GM19438 (cell line): ENCODE results near the gene GLB1L.
"Not testable (repeated sequence)": the region's sequence is repeated elsewhere in the genome, so short reads cannot be mapped to it uniquely, and the experiment has no call there.

Source experiments
- ATAC-seq: cut with Tn5 transposase; IDR thresholded peaks from one replicate; pipeline ENCODE4 v1.9.1; 2021; ENCODE audit warnings: low read depth; ENCODE audit not compliant: unreplicated experiment

GLB1L gene

DNA sequence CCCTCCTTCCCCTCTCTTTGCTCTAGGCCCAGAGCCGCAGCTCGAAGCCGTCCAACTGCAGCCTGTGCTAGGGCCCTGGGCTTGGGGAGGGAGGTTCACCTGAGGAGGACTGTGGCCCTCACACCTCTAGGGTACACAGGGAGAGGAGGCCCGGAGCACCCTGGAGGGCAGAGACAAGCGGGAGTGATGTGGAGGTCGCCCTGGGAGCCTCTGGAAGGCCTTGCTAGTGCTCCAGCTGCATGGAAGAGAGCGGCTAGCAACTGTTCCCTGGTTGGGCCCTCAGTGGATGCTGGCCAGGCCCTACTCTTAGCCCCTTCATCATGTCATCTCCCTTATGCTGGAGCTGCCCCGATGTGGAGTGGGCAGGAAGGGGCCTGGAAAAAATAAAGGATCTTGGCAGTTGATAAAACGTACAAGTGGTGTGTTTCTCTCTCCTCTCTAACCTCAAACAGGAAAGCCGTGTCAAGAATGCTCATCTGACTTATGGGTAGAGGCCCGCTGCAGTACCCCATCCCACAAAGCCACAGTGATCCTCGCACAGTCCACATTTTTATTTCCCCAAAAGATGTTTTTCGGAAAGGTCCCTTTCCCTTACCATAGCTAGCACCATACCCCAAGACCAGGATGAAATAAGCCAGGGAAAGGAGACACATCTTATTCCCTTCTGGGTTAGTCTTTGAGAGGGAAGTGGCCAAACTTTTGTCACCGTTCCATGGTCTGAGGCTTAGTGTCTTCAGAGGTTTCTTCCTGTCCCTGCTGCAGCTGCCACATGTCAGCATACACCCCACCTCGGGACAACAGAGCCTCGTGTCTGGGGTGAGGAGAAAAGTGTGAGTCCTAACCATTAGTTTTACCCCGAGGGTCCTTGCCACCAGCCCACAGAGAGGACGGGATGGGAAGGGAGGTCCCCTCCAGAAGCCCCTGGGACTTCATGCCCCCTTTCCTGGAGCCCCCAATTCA, 35.7 kb downstream of the GLB1L start:
- ATAC-seq: no peak

GRCh38 chr2:219207884-219208740, 37.1 kb downstream of the GLB1L start:
- ATAC-seq: no peak

DNA sequence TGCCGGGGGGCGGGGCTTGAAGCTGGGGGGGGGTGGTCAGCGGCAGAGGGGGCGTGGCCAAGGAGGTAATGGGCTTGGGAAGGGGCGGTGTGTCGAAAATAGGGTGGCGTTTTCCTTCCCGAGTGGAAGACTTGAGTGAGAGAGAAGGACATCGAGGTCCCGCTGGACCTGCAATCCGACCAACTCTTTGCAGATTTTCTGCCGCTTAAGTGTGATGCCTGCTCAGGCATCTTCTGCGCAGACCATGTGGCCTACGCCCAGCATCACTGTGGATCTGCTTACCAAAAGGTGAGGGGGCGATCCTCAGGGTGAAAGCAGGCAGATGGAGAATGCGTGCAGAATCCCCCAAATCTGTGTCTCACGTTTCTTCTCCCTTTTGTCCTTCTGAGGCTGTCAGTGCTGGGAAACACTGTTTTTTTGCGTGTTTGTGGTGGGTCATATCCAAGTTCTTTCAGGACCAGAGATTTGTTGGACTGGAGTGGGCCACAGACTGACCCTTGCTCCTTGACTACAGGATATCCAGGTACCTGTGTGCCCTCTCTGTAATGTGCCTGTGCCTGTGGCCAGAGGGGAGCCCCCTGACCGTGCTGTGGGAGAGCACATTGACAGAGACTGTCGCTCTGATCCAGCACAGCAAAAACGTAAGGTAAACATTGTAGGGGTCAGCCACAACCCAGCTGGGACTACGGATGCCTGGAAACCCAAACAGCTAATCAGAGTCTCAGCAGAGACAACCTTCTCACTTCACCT, 37.9 kb downstream of the GLB1L start:
- ATAC-seq: no peak

- peak; percentile 94 for ATAC-seq
Observed at GRCh38 chr2:219206328-219207133, 38.7 kb downstream of the GLB1L start, which contains the start of gene ZFAND2B. Gene ZFAND2B (plus strand): TSS chr2:219206782. CDS start chr2:219206988, 206 bp downstream.

GRCh38 chr2:219205981-219206327, 39.3 kb downstream of the GLB1L start:
- no peak for ATAC-seq

- no peak for ATAC-seq
Observed at GRCh38 chr2:219205165-219205538, 40.1 kb downstream of the GLB1L start.

GRCh38 chr2:219204425-219205164, 40.6 kb downstream of the GLB1L start:
- no peak for ATAC-seq

- ATAC-seq: not testable (repeated sequence)
Observed at GRCh38 chr2:219201331-219201730, 43.9 kb downstream of the GLB1L start.

DNA sequence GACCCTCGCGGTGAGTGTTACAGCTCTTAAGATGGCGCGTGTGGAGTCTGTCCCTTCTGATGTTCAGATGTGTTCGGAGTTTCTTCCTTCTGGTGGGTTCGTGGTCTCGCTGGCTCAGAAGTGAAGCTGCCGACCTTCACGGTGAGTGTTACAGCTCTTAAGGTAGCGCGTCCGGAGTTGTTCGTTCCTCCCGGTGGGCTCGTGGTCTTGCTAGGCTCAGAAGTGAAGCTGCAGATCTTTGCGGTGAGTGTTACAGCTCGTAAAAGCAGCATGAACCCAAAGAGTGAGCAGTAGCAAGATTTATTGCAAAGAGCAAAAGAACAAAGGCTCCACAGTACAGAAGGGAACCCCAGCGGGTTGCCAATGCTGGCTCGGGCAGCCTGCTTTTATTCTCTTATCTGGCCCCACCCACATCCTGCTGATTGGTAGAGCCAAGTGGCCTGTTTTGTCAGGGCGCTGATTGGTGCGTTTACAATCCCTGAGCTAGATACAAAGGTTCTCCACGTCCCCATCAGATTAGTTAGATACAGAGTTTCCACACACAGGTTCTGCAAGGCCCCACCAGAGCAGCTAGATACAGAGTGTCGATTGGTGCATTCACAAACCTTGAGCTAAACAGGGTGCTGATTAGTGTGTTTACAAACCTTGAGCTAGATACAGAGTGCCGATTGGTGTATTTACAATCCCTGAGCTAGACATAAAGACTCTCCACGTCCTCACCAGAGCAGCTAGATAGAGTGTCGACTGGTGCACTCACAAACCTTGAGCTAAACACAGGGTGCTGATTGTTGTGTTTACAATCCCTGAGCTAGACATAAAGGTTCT, 44.5 kb downstream of the GLB1L start:
- not testable (repeated sequence) for ATAC-seq

- no peak for ATAC-seq
Observed at GRCh38 chr2:219199470-219200211, 45.6 kb downstream of the GLB1L start.

DNA sequence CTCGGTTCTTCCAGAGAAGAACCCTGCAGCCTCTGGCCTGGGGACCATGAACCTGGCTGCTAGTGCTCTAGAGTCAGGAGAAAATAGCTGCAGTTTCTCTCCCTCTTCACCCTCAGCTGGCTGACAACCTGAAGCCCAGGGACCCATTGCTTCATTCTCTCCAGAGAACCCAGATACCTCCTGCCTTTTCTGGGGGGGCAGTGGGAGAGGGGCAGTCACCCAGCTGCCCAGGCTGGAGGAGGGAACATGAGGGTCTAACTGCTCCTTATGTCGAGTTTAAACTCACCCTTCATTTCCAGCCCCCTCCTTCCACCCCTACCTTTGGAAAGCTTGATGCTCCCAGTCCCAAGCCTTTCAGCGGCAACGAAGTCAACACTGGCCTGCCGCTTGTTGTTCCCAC, 46.3 kb downstream of the GLB1L start:
- no peak for ATAC-seq

GRCh38 chr2:219197388-219197787, 47.9 kb downstream of the GLB1L start:
- no peak for ATAC-seq

GRCh38 chr2:219186754-219187456, 58.3 kb downstream of the GLB1L start:
- ATAC-seq: no peak
